Endothelial cell of umbilical vein (primary cell): ENCODE results near the gene ZDHHC3. TPM values are rescaled to one million over a fixed set of nuclear protein-coding genes. Genes with fewer than 3 reads are reported as not detected.

Experiments
- BruUV-seq: library from RNA; stranded (reverse); fragments of 400-500 nt; replicated peaks from 2 replicates; lab custom pipeline; 2021; lab: Mats Ljungman, UMichigan
- CTCF ChIA-PET: fragments of 300-600, 350-600 bp; sonication (Branson Sonifier 250); formaldehyde crosslinking; loops from one replicate; lab custom pipeline; 2021; ENCODE audit warnings: antibody characterized with exemption, inconsistent platforms; lab: Charles Lee
- POLR2A ChIA-PET: fragments of 300-600, 350-600 bp; sonication (Branson Sonifier 250); formaldehyde crosslinking; loops from one replicate; lab custom pipeline; 2021; ENCODE audit warnings: antibody characterized with exemption, inconsistent platforms; lab: Charles Lee
- DNase-seq: peaks from one replicate; pipeline ENCODE4 v3.0.0-alpha.2; 2011; ENCODE audit warnings: low read depth, low spot score
- FAIRE-seq: peaks from 2 replicates; lab custom pipeline; 2011; peaks lifted over from hg19 to GRCh38; lab: Jason Lieb, UNC
- H2AFZ ChIP-seq: 2 replicates; pipeline ENCODE4 v1.6.0; 2012; ENCODE audit warnings: low read depth, low read length, control low read depth, inconsistent platforms
- H3K27ac ChIP-seq: 2 replicates; pipeline ENCODE4 v1.5.1; 2011; ENCODE audit warnings: low read depth, mild to moderate bottlenecking, control low read depth, low read length, moderate library complexity; ENCODE audit not compliant: insufficient read depth
- H3K27me3 ChIP-seq, 2 experiments: 2 replicates each; pipeline versions ENCODE4 v1.6.0 to v1.6.1; 2011; ENCODE audit warnings: low read length in 2 of 2, mixed read lengths in 1 of 2; ENCODE audit not compliant: control insufficient read depth in 2 of 2, insufficient read depth in 2 of 2
- H3K36me3 ChIP-seq, 2 experiments: 2 replicates in 1 of 2; 3 replicates in 1 of 2; pipeline ENCODE4 v1.5.1; 2011; ENCODE audit warnings: low read length in 2 of 2, mild to moderate bottlenecking in 1 of 2, moderate library complexity in 1 of 2; ENCODE audit not compliant: control insufficient read depth in 2 of 2, insufficient read depth in 2 of 2; ENCODE audit errors: extremely low read depth in 1 of 2
- H3K4me1 ChIP-seq: 3 replicates; pipeline ENCODE4 v1.5.1; 2011; ENCODE audit warnings: mild to moderate bottlenecking, low read length; ENCODE audit not compliant: control insufficient read depth, insufficient read depth; ENCODE audit errors: extremely low read depth
- H3K4me2 ChIP-seq: 2 replicates; pipeline ENCODE4 v1.6.1; 2011; ENCODE audit warnings: low read length, control low read depth, mixed read lengths; ENCODE audit not compliant: insufficient read depth
- H3K4me3 ChIP-seq, 3 experiments: fragments of 200-600 bp in 1 of 3; sonication (generic), shearing (Covaris generic) in 1 of 3; replicated peaks in 1 of 3; 2 replicates each; pipeline ENCODE4 v1.5.1; 2011 to 2016; ENCODE audit warnings: control low read depth in 3 of 3, low read length in 3 of 3, mild to moderate bottlenecking in 2 of 3, inconsistent platforms in 1 of 3, low read depth in 1 of 3, moderate library complexity in 1 of 3; ENCODE audit not compliant: insufficient read depth in 1 of 3
- H3K79me2 ChIP-seq: 2 replicates; pipeline ENCODE4 v1.6.0; 2012; ENCODE audit warnings: low read length, inconsistent platforms; ENCODE audit not compliant: control insufficient read depth, insufficient read depth
- H3K9ac ChIP-seq: replicated peaks from 2 replicates; pipeline ENCODE3; 2011; ENCODE audit warnings: low read length, control low read depth; ENCODE audit not compliant: insufficient read depth; ENCODE audit errors: extremely low read depth
- H3K9me1 ChIP-seq: replicated peaks from 3 replicates; pipeline ENCODE4 v1.6.0; 2011; ENCODE audit warnings: mild to moderate bottlenecking, low read length; ENCODE audit not compliant: control insufficient read depth, insufficient read depth; ENCODE audit errors: extremely low read depth
- H3K9me3 ChIP-seq: replicated peaks from 2 replicates; pipeline ENCODE4 v1.5.1; 2012; ENCODE audit warnings: low read length, inconsistent platforms; ENCODE audit not compliant: control insufficient read depth, insufficient read depth
- H4K20me1 ChIP-seq: replicated peaks from 2 replicates; pipeline ENCODE3; 2011; ENCODE audit warnings: mild to moderate bottlenecking, low read length; ENCODE audit not compliant: control insufficient read depth, insufficient read depth; ENCODE audit errors: extremely low read depth
- EZH2 ChIP-seq: IDR thresholded peaks from 2 replicates; pipeline ENCODE4 v1.6.1; 2012; ENCODE audit warnings: borderline replicate concordance, low read depth, mild to moderate bottlenecking, moderate library complexity, low read length, inconsistent platforms; ENCODE audit not compliant: severe bottlenecking
- FOS ChIP-seq: IDR thresholded peaks from 2 replicates; pipeline ENCODE4 v1.6.1; 2011; ENCODE audit warnings: mild to moderate bottlenecking, low read length, moderate library complexity, borderline replicate concordance; ENCODE audit not compliant: insufficient read depth
- GATA2 ChIP-seq: IDR thresholded peaks from 2 replicates; pipeline ENCODE4 v1.7.0; 2011; ENCODE audit warnings: low read depth, mild to moderate bottlenecking, moderate library complexity, mixed read lengths, low read length; ENCODE audit not compliant: insufficient read length, insufficient read depth
- JUN ChIP-seq: IDR thresholded peaks from 2 replicates; pipeline ENCODE4 v1.6.1; 2011; ENCODE audit warnings: borderline replicate concordance, low read depth; ENCODE audit not compliant: insufficient read length, insufficient read depth
- MYC ChIP-seq: IDR thresholded peaks from one replicate; pipeline ENCODE4 v1.6.1; 2011; ENCODE audit warnings: mild to moderate bottlenecking, low read depth, low read length
- POLR2A ChIP-seq: IDR thresholded peaks from 2 replicates; pipeline ENCODE4 v1.6.1; 2012; ENCODE audit warnings: low read depth, mild to moderate bottlenecking, control low read depth, low read length
- POLR2AphosphoS5 ChIP-seq: IDR thresholded peaks from 2 replicates; pipeline ENCODE4 v1.6.1; 2012; ENCODE audit warnings: low read depth, mild to moderate bottlenecking, control low read depth, low read length, moderate library complexity; ENCODE audit not compliant: insufficient read depth
- dilution Hi-C: fragments of 300-500 bp; cut with MboI; formaldehyde crosslinking; loops from one replicate; pipeline ENCODE4 v1.15.0; 2019; ENCODE audit warnings: low sequenced_read_pairs; ENCODE audit not compliant: extremely low pct_ligation_motif_present
- intact Hi-C: fragments of 100-400 bp; cut with micrococcal nuclease; formaldehyde crosslinking; loops from one replicate; pipeline ENCODE4 v1.10.0; 2022
- polyA plus RNA-seq, 4 experiments: library from polyadenylated mRNA; depleted of rRNA in 3 of 4; stranded (reverse) in 3 of 4; unstranded in 1 of 4; fragments of >200 nt; gene quantifications; 2 replicates each; pipeline versions ENCODE4 v1.2.1 to v1.2.3, GENCODE V29; 2011 to 2012; ENCODE audit warnings: missing spikeins in 1 of 4
- total RNA-seq: library from RNA; stranded (reverse); gene quantifications from 2 replicates; pipeline ENCODE4 v1.2.3, GENCODE V29; 2021
- TF ChIP-seq, protein P1 (sequence below): IDR thresholded peaks from 2 replicates; pipeline ENCODE4 v1.6.1; 2011; ENCODE audit not compliant: insufficient read depth, insufficient read length
- TF ChIP-seq, protein P2 (sequence below), 2 donors: IDR thresholded peaks; 1 replicate in 1 of 2; 2 replicates in 1 of 2; pipeline ENCODE4 v1.5.1; 2011; ENCODE audit warnings: low read length in 2 of 2, mild to moderate bottlenecking in 2 of 2, moderate library complexity in 2 of 2, control low read depth in 1 of 2, inconsistent platforms in 1 of 2, low read depth in 1 of 2; ENCODE audit not compliant: insufficient read depth in 1 of 2; ENCODE audit errors: extremely low read depth in 1 of 2

Gene ZDHHC3
- total and polyA plus RNA-seq, 2 donors (not counting 3 experiments of a cell fraction or from before 2014, with no cell fraction given), result 62.4 to 97.1 TPM

- BruUV-seq, result no TSS peak
- H3K79me2 ChIP-seq, result peaks cover 26% of the 10 kb centered on the region
- H3K36me3 ChIP-seq, result peaks cover 0 to 5% of the 10 kb centered on the region in 2 experiments
- TF ChIP-seq POLR2A (no peak), FOS (no peak), GATA2 (no peak), MYC (no peak), POLR2AphosphoS5 (no peak), EZH2 (no peak), JUN (no peak)
- TF ChIP-seq, protein P1, sequence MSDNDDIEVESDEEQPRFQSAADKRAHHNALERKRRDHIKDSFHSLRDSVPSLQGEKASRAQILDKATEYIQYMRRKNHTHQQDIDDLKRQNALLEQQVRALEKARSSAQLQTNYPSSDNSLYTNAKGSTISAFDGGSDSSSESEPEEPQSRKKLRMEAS, result no peak
- TF ChIP-seq, protein P2, sequence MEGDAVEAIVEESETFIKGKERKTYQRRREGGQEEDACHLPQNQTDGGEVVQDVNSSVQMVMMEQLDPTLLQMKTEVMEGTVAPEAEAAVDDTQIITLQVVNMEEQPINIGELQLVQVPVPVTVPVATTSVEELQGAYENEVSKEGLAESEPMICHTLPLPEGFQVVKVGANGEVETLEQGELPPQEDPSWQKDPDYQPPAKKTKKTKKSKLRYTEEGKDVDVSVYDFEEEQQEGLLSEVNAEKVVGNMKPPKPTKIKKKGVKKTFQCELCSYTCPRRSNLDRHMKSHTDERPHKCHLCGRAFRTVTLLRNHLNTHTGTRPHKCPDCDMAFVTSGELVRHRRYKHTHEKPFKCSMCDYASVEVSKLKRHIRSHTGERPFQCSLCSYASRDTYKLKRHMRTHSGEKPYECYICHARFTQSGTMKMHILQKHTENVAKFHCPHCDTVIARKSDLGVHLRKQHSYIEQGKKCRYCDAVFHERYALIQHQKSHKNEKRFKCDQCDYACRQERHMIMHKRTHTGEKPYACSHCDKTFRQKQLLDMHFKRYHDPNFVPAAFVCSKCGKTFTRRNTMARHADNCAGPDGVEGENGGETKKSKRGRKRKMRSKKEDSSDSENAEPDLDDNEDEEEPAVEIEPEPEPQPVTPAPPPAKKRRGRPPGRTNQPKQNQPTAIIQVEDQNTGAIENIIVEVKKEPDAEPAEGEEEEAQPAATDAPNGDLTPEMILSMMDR (IDR thresholded peaks at IDR 0.05; ENCODE audit: extremely low read depth in 1 of 2, insufficient read depth in 1 of 2, low read depth in 1 of 2, low read length in 2 of 2), result no peak
- H2AFZ ChIP-seq, result no peak overlapping the region
- no peak overlapping the region for H3K4me2 ChIP-seq
- no peaks in the 10 kb centered on the region for H3K27me3 ChIP-seq
- H3K4me1 ChIP-seq, result peaks cover 7% of the 10 kb centered on the region
- FAIRE-seq, result no peak
- H3K9me3 ChIP-seq, result no peaks in the 10 kb centered on the region
- intact Hi-C loops (no loop called here), dilution Hi-C loops (no loop called here)
- CTCF ChIA-PET, result no interaction called here
- no peak for DNase-seq
- no peak overlapping the region for H3K27ac ChIP-seq
- POLR2A ChIA-PET, result no interaction called here
- H4K20me1 ChIP-seq, result no peaks in the 10 kb centered on the region
- no peak overlapping the region for H3K4me3 ChIP-seq
- no peak overlapping the region for H3K9ac ChIP-seq
- H3K9me1 ChIP-seq, result no peaks in the 10 kb centered on the region
Observed at GRCh38 chr3:44960387-44961026, 15.5 kb downstream of the ZDHHC3 start.
